ENCODE results near the gene GPAM.

The GPAM gene

GRCh38 chr10:112159469-112159868 is 24.1 kb downstream of the GPAM start:
- in situ Hi-C loops (cut with HindIII; ENCODE audit: low sequenced_read_pairs), result no loop called here
- H3K4me3 ChIP-seq (ENCODE audit: low read depth, low read length), result no peak overlapping the region
- no peak for TF ChIP-seq CTCF (IDR thresholded peaks at IDR 0.05; ENCODE audit: low read depth, low read length, missing control alignments)
- no peak for DNase-seq (ENCODE audit: low read depth)

- no peak for DNase-seq (ENCODE audit: low read depth)
- H3K4me3 ChIP-seq (ENCODE audit: low read depth, low read length), result no peak overlapping the region
- TF ChIP-seq CTCF (IDR thresholded peaks at IDR 0.05; ENCODE audit: low read depth, low read length, missing control alignments), result no peak
- in situ Hi-C loops (cut with HindIII; ENCODE audit: low sequenced_read_pairs), result no loop called here
Measured at GRCh38 chr10:112151524-112152039, 32.0 kb downstream of the GPAM start.

GRCh38 chr10:112148331-112148730 is 35.2 kb downstream of the GPAM start:
- no peak overlapping the region for H3K4me3 ChIP-seq (ENCODE audit: low read depth, low read length)
- in situ Hi-C loops (cut with HindIII; ENCODE audit: low sequenced_read_pairs), result no loop called here
- DNase-seq (ENCODE audit: low read depth), result no peak
- no peak for TF ChIP-seq CTCF (IDR thresholded peaks at IDR 0.05; ENCODE audit: low read depth, low read length, missing control alignments)

GRCh38 chr10:112146799-112147198 is 36.8 kb downstream of the GPAM start:
- TF ChIP-seq CTCF (IDR thresholded peaks at IDR 0.05; ENCODE audit: low read depth, low read length, missing control alignments), result no peak
- in situ Hi-C loops (cut with HindIII; ENCODE audit: low sequenced_read_pairs), result no loop called here
- no peak overlapping the region for H3K4me3 ChIP-seq (ENCODE audit: low read depth, low read length)
- no peak for DNase-seq (ENCODE audit: low read depth)

GRCh38 chr10:112145263-112145662 is 38.3 kb downstream of the GPAM start:
- DNase-seq (ENCODE audit: low read depth), result no peak
- in situ Hi-C loops (cut with HindIII; ENCODE audit: low sequenced_read_pairs), result no loop called here
- H3K4me3 ChIP-seq (ENCODE audit: low read depth, low read length), result no peak overlapping the region
- TF ChIP-seq CTCF (IDR thresholded peaks at IDR 0.05; ENCODE audit: low read depth, low read length, missing control alignments), result no peak

- no peak overlapping the region for H3K4me3 ChIP-seq (ENCODE audit: low read depth, low read length)
- no peak for DNase-seq (ENCODE audit: low read depth)
- in situ Hi-C loops (cut with HindIII; ENCODE audit: low sequenced_read_pairs), result no loop called here
- TF ChIP-seq CTCF (IDR thresholded peaks at IDR 0.05; ENCODE audit: low read depth, low read length, missing control alignments), result no peak
Measured at GRCh38 chr10:112143420-112143819, 40.1 kb downstream of the GPAM start.

GRCh38 chr10:112141292-112141691 is 42.3 kb downstream of the GPAM start:
- in situ Hi-C loops (cut with HindIII; ENCODE audit: low sequenced_read_pairs), result no loop called here
- no peak overlapping the region for H3K4me3 ChIP-seq (ENCODE audit: low read depth, low read length)
- DNase-seq (ENCODE audit: low read depth), result no peak
- TF ChIP-seq CTCF (IDR thresholded peaks at IDR 0.05; ENCODE audit: low read depth, low read length, missing control alignments), result no peak

Data from astrocyte of the cerebellum (primary cell).